Smooth muscle cell (in vitro differentiated cells): ENCODE data around the gene TAF11L3. TPM values are rescaled to one million over a fixed set of nuclear protein-coding genes. Genes with fewer than 3 reads are reported as not detected.
"Not testable (repeated sequence)": the region's sequence is repeated elsewhere in the genome, so short reads cannot be mapped to it uniquely, and the experiment has no call there.

Experiments
- DNase-seq: peaks from one replicate; lab custom pipeline; 2025; ENCODE audit not compliant: unreplicated experiment; lab: John Stamatoyannopoulos, UW
- H2AFZ ChIP-seq: fragments of 200-600 bp; sonication (generic); 2 replicates; pipeline ENCODE4 v1.6.0; 2016; ENCODE audit warnings: antibody characterized with exemption, low read depth, mild to moderate bottlenecking
- H3F3A ChIP-seq: fragments of 200-600 bp; sonication (generic); 2 replicates; pipeline ENCODE4 v1.6.0; 2017; ENCODE audit warnings: antibody characterized with exemption, low read depth
- H3K27ac ChIP-seq: fragments of 200-600 bp; sonication (generic); 2 replicates; pipeline ENCODE4 v1.5.1; 2016; ENCODE audit warnings: low read depth, mild to moderate bottlenecking
- H3K27me3 ChIP-seq: fragments of 200-600 bp; sonication (generic); 2 replicates; pipeline ENCODE4 v1.6.1; 2016; ENCODE audit warnings: low read depth, mild to moderate bottlenecking
- H3K36me3 ChIP-seq: fragments of 200-600 bp; sonication (generic); 2 replicates; pipeline ENCODE4 v1.5.1; 2016; ENCODE audit warnings: low read depth
- H3K4me1 ChIP-seq: fragments of 200-600 bp; sonication (generic); 2 replicates; pipeline ENCODE4 v1.5.1; 2016; ENCODE audit warnings: low read depth
- H3K4me2 ChIP-seq: fragments of 200-600 bp; sonication (generic); 2 replicates; pipeline ENCODE4 v1.6.0; 2016; ENCODE audit warnings: mild to moderate bottlenecking
- H3K4me3 ChIP-seq: fragments of 200-600 bp; sonication (generic); 2 replicates; pipeline ENCODE4 v1.5.1; 2016; ENCODE audit warnings: mild to moderate bottlenecking
- H3K79me2 ChIP-seq: fragments of 200-600 bp; sonication (generic); 2 replicates; pipeline ENCODE4 v1.6.0; 2016; ENCODE audit warnings: low read depth, mild to moderate bottlenecking
- H3K9ac ChIP-seq: fragments of 200-600 bp; sonication (generic); 2 replicates; pipeline ENCODE4 v1.6.0; 2016; ENCODE audit warnings: low read depth
- H3K9me3 ChIP-seq: fragments of 200-600 bp; sonication (generic); replicated peaks from 2 replicates; pipeline ENCODE4 v1.5.1; 2016; ENCODE audit warnings: low read depth
- H4K20me1 ChIP-seq: fragments of 200-600 bp; sonication (generic); 2 replicates; pipeline ENCODE4 v1.6.0; 2016; ENCODE audit warnings: low read depth
- CTCF ChIP-seq: fragments of 200-600 bp; sonication (generic); IDR thresholded peaks from 2 replicates; pipeline ENCODE4 v1.5.1; 2017; ENCODE audit warnings: borderline replicate concordance, mild to moderate bottlenecking, antibody characterized with exemption; ENCODE audit not compliant: insufficient read depth, poor library complexity, severe bottlenecking
- WGBS: methylation state at CpG from one replicate; pipeline ENCODE4 v1.1.7; 2016; ENCODE audit warnings: low lambda C conversion rate; 5-methylcytosine and 5-hydroxymethylcytosine counted together
- polyA plus RNA-seq: library from polyadenylated mRNA; unstranded; fragments of >200 nt; fragmentation: Nextera tagmentation; extraction: Ambion mirVana; gene quantifications from 2 replicates; pipeline ENCODE4 v1.2.1, GENCODE V29; 2016
- total RNA-seq: library from RNA; depleted of rRNA; stranded (reverse); fragments of >200 nt; gene quantifications from 2 replicates; pipeline ENCODE4 v1.2.3, GENCODE V29; 2014

Gene TAF11L3
- total and polyA plus RNA-seq, 2 experiments from 2014 or later: not detected

- Histone ChIP-seq H3K9ac (no peak overlapping the region), H3K4me2 (no peak overlapping the region), H3K27me3 (no peaks in the 10 kb centered on the region), H3K27ac (no peak overlapping the region), H2AFZ (peak overlapping the region; percentile 30), H4K20me1 (no peaks in the 10 kb centered on the region), H3F3A (no peaks in the 10 kb centered on the region), H3K4me1 (no peaks in the 10 kb centered on the region), H3K36me3 (no peaks in the 10 kb centered on the region), H3K79me2 (no peaks in the 10 kb centered on the region), H3K4me3 (no peak overlapping the region), H3K9me3 (no peaks in the 10 kb centered on the region)
- TF ChIP-seq CTCF: no peak
- 75% methylated on average over 4 of the region's 4 CpGs for whole genome bisulfite sequencing
- DNase-seq: no peak
Observed at GRCh38 chr5:17481378-17481777, 36.8 kb upstream of the TAF11L3 start.

DNA sequence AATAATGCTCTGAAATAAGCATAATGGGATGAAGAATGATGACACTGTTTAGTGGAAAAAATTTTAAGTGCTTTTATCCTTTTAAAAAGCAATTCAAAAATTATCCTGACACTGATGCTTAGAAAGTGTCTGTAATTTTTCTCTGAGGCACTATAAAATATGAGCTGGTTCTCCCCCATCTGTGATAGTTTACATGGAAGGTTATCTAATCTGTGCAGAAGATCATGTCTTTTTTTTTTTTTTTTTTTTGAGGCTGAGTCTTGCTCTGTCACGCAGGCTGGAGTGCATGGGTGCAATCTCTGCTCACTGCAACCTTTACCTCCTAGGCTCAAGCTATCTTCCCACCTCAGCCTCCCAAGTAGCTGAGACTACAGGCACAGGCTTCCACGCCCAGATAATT, 35.4 kb upstream of the TAF11L3 start:
- H3K9me3 ChIP-seq: no peaks in the 10 kb centered on the region
- no peaks in the 10 kb centered on the region for H3K36me3 ChIP-seq
- no peak for DNase-seq
- no peak overlapping the region for H3K27ac ChIP-seq
- no peaks in the 10 kb centered on the region for H4K20me1 ChIP-seq
- H3K27me3 ChIP-seq: no peaks in the 10 kb centered on the region
- no peaks in the 10 kb centered on the region for H3K79me2 ChIP-seq
- H2AFZ ChIP-seq: no peak overlapping the region
- H3K4me3 ChIP-seq: no peak overlapping the region
- H3F3A ChIP-seq: no peaks in the 10 kb centered on the region
- TF ChIP-seq CTCF: no peak
- no peak overlapping the region for H3K4me2 ChIP-seq
- 78% methylated on average over 2 of the region's 2 CpGs for WGBS
- no peaks in the 10 kb centered on the region for H3K4me1 ChIP-seq
- H3K9ac ChIP-seq: no peak overlapping the region

GRCh38 chr5:17486464-17487173, 31.5 kb upstream of the TAF11L3 start:
- not testable (repeated sequence) for H3K9ac ChIP-seq, H3K79me2 ChIP-seq, DNase-seq, H3K9me3 ChIP-seq, H3F3A ChIP-seq, H2AFZ ChIP-seq, H4K20me1 ChIP-seq, H3K27me3 ChIP-seq, H3K36me3 ChIP-seq, H3K4me2 ChIP-seq, H3K4me3 ChIP-seq, H3K27ac ChIP-seq, H3K4me1 ChIP-seq
- WGBS: 94% methylated on average over 10 of the region's 10 CpGs

DNA sequence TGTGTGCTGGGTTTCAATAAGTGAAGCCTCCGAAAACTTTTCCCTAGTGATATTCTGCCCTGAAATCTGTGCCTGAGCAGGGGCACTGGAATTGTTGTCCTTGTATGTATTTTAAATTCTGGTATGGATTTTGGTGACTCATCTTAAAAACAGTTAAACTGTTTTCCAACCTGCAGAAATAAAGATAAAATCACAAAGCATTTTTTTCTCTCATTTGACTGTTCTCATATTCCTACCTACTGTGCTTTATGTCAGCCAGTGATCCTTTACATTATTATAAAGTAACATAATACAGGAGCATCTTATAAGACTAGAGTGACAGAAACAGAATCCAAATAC, 31.0 kb upstream of the TAF11L3 start:
- Histone ChIP-seq H3K79me2 (no peaks in the 10 kb centered on the region), H3F3A (no peaks in the 10 kb centered on the region), H3K4me1 (no peaks in the 10 kb centered on the region), H3K27me3 (no peaks in the 10 kb centered on the region), H3K9me3 (no peaks in the 10 kb centered on the region), H2AFZ (no peak overlapping the region), H3K4me3 (no peak overlapping the region), H3K4me2 (no peak overlapping the region), H3K27ac (no peak overlapping the region), H4K20me1 (no peaks in the 10 kb centered on the region), H3K36me3 (no peaks in the 10 kb centered on the region), H3K9ac (no peak overlapping the region)
- no peak for DNase-seq
- TF ChIP-seq CTCF: no peak
- WGBS: 100% methylated on average over 1 of the region's 1 CpG

DNA sequence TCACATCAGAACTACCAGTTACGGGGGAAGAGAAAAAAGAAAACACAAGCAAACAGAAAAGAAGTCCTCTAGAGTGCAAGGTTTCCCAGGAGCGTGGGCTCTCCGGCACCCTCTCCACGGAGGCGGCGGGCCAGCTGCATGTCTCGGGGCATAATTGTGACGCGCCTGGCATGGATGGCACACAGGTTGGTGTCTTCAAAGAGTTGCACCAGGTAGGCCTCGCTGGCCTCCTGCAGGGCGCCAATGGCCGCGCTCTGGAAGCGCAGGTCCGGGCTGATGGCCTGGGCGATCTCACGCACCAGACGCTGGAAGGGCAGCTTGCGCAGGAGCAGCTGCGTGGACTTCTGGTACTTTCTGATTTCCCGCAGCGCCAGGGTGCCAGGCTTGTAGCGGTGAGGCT, 26.9 kb upstream of the TAF11L3 start:
- not testable (repeated sequence) for H3K4me3 ChIP-seq, DNase-seq, H3K27me3 ChIP-seq, H3K4me1 ChIP-seq, H4K20me1 ChIP-seq, H3K9ac ChIP-seq, H3K9me3 ChIP-seq, H2AFZ ChIP-seq, H3K36me3 ChIP-seq, H3K79me2 ChIP-seq, H3F3A ChIP-seq, H3K4me2 ChIP-seq, H3K27ac ChIP-seq
- 95% methylated on average over 23 of the region's 23 CpGs for WGBS
